ENCODE data around the gene LPIN3.

LPIN3 gene

DNA sequence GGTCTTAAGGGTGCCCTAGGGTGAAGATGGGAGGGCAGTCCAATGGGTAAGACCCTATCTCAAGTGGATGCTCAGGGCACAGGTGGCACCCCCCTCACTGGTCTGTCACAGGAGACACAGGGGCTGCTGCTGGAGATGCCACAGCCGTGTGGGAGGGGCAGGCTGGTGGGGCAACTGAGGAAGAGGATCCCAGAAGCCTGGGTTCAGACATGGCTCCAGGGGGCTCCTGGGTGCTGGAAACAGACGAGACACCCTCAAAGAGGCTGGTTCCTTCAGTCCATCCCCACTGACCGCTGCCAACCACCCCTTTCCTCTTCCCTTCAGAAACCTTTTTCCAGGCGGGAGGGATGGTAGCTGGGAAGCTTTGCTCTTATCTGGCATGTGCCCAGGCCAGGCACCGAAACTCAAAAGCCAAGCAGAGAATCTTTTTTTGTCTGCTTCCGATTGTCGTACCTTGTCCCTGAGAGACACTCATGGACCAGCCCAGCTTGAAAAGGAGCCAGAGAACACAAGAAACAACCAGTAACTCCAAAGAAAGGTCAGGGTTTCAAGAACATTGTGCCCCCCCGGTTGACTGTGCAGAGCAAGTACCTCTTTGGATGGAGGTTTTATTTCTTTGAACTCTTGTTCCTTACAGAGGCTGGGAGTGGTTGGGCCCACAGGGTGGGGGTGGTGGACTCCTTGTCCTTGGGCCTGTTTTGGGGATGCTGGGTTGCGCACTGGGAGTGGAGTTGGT, 54.5 kb downstream of the LPIN3 start:
- Histone ChIP-seq H3K27me3 (ENCODE audit: insufficient read depth, low read depth, severe bottlenecking) (no peaks in the 10 kb centered on the region), H3K9me3 (ENCODE audit: severe bottlenecking) (peaks cover 2% of the 10 kb centered on the region), H3K36me3 (no peaks in the 10 kb centered on the region), H3K27ac (peak overlapping the region; percentile 85), H3K4me3 (ENCODE audit: low read depth, low read length) (no peak overlapping the region)
- DNase-seq, result no peak
- TF ChIP-seq, protein P1, sequence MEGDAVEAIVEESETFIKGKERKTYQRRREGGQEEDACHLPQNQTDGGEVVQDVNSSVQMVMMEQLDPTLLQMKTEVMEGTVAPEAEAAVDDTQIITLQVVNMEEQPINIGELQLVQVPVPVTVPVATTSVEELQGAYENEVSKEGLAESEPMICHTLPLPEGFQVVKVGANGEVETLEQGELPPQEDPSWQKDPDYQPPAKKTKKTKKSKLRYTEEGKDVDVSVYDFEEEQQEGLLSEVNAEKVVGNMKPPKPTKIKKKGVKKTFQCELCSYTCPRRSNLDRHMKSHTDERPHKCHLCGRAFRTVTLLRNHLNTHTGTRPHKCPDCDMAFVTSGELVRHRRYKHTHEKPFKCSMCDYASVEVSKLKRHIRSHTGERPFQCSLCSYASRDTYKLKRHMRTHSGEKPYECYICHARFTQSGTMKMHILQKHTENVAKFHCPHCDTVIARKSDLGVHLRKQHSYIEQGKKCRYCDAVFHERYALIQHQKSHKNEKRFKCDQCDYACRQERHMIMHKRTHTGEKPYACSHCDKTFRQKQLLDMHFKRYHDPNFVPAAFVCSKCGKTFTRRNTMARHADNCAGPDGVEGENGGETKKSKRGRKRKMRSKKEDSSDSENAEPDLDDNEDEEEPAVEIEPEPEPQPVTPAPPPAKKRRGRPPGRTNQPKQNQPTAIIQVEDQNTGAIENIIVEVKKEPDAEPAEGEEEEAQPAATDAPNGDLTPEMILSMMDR (IDR thresholded peaks at IDR 0.05; ENCODE audit: low read depth, low read length), result no peak

DNA sequence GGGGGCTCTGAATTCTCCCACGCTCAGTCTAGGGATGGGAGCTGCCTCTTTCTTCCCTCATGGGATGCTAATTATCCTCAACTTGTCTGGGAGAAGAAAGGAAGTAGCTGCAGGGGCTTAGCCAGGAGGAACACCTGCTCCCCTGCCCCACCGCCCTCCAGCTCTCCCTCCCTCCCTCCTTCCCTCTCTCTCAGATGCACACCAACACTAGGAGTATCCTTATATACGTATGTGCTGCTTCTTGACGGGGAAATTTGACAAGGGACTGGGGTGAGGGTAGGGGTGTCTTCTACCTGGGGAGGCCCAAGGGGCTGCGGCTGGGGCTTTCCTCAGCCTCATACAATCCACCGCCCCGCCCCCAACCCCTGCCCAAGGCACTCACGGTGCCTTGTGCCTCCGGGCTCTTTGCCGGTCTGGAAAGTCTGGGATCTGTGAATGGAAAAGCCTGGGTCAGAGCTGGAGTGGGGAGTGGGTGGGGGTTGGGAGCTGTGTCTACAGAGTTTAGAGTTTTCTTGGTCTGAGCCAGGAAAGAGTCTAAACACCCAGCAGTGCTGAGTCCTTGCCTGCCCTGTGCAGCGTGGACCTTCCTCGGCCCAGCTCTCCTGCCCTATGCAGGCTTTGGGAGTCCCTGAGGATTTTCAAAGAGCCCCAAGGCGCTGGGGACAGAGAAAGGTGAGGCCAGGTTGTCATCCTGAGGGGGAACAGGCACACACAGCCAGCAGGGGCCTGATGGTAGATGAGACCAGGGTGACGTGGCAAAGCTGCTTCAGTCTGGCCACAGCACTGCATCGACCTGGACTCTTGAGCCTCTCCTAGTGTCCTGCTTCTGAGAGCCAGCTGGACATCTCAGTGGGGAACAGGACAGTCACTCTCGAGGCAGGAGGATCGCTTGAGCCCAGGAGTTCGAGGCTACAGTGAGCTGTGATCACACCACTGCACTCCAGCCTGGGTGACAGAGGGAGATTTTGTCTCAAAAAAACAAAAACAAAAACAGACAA, 55.3 kb downstream of the LPIN3 start:
- DNase-seq, result peak; percentile 78
- no peaks in the 10 kb centered on the region for H3K27me3 ChIP-seq (ENCODE audit: insufficient read depth, low read depth, severe bottlenecking)
- peak overlapping the region; percentile 85 for H3K27ac ChIP-seq
- peak overlapping the region; percentile 30 for H3K4me3 ChIP-seq (ENCODE audit: low read depth, low read length)
- H3K36me3 ChIP-seq, result no peaks in the 10 kb centered on the region
- TF ChIP-seq, protein P1 (IDR thresholded peaks at IDR 0.05; ENCODE audit: low read depth, low read length), result peak; percentile 48
- H3K9me3 ChIP-seq (ENCODE audit: severe bottlenecking), result peaks cover 2% of the 10 kb centered on the region

DNA sequence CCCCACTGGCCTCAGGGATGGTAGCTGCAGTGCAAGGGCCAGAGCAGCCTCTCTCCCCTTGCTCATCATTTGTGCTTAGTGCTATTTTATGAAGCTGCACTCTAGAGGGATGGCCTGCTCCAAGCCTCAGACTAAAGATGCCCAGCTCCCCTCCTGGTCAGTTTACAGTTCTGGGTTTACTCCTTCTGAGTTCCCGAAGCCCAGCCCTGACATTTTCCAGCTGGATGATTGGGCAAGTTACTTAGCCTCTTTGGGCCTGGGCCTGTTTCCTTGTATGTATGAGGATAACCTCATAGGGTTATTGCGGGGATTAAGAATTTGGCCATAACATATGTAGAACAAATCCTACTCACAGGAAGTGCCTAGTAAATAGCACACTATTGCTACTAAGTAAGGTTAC, 57.8 kb downstream of the LPIN3 start:
- Histone ChIP-seq H3K4me3 (ENCODE audit: low read depth, low read length) (no peak overlapping the region), H3K27ac (no peak overlapping the region), H3K27me3 (ENCODE audit: insufficient read depth, low read depth, severe bottlenecking) (no peaks in the 10 kb centered on the region), H3K36me3 (peaks cover 5% of the 10 kb centered on the region), H3K9me3 (ENCODE audit: severe bottlenecking) (no peaks in the 10 kb centered on the region)
- no peak for DNase-seq
- TF ChIP-seq, protein P1 (IDR thresholded peaks at IDR 0.05; ENCODE audit: low read depth, low read length), result no peak

DNA sequence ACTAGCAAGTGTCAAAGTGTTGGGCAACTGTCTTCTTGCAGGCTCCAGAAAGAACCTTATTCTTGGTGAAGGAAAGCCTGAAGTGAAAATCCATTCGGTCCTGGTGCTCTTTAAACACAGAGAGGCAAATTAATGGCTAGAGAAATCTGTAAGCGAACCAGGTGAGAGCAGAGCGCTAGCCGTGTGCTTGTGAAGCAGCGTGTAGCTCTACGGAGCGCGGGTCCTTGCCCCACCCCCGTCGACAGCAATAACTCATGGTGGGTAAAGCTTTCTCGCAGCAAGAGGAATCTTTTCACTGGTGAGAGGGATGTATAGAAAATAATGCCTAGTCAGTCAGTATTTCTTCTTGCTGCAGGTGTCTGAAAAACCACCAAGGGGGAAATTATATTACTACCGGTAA, 63.0 kb downstream of the LPIN3 start:
- TF ChIP-seq, protein P1 (IDR thresholded peaks at IDR 0.05; ENCODE audit: low read depth, low read length), result no peak
- H3K27ac ChIP-seq, result no peak overlapping the region
- no peaks in the 10 kb centered on the region for H3K9me3 ChIP-seq (ENCODE audit: severe bottlenecking)
- no peaks in the 10 kb centered on the region for H3K27me3 ChIP-seq (ENCODE audit: insufficient read depth, low read depth, severe bottlenecking)
- H3K4me3 ChIP-seq (ENCODE audit: low read depth, low read length), result no peak overlapping the region
- peaks cover 51% of the 10 kb centered on the region for H3K36me3 ChIP-seq
- DNase-seq, result no peak

DNA sequence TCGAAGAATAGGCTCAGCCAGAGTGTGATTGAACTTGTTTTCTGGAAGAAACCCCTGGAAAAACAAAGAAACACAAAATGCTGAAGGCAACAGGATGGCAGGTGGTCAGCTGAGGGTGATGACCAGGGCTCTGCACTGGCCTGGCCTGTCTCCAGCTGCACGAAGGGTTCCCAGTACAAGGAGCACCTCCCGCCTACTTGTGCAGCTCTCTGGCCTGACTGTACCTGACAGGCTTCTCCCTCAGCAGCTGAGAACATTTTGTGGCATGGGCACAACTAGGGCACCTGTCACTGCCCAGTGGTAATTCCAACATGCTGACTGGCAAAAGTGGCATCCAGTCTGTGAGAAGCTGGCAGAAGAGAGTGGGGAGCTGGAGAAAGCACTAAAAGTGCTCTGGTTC, 64.8 kb downstream of the LPIN3 start:
- Histone ChIP-seq H3K27ac (no peak overlapping the region), H3K36me3 (peaks cover 69% of the 10 kb centered on the region), H3K4me3 (ENCODE audit: low read depth, low read length) (no peak overlapping the region), H3K9me3 (ENCODE audit: severe bottlenecking) (no peaks in the 10 kb centered on the region), H3K27me3 (ENCODE audit: insufficient read depth, low read depth, severe bottlenecking) (no peaks in the 10 kb centered on the region)
- no peak for DNase-seq
- TF ChIP-seq, protein P1 (IDR thresholded peaks at IDR 0.05; ENCODE audit: low read depth, low read length), result no peak
